Hematopoietic multipotent progenitor cell treated with erythropoietin and hydrocortisone succinate and interleukin-3 and kit ligand, for 8 days (in vitro differentiated cells): ENCODE results near the gene DDX23.
"Not testable (repeated sequence)": the region's sequence is repeated elsewhere in the genome, so short reads cannot be mapped to it uniquely, and the experiment has no call there.

ENCODE experiments used
- DNase-seq: peaks from one replicate; pipeline ENCODE4 v3.0.0-alpha.2; 2015

Gene DDX23

DNA sequence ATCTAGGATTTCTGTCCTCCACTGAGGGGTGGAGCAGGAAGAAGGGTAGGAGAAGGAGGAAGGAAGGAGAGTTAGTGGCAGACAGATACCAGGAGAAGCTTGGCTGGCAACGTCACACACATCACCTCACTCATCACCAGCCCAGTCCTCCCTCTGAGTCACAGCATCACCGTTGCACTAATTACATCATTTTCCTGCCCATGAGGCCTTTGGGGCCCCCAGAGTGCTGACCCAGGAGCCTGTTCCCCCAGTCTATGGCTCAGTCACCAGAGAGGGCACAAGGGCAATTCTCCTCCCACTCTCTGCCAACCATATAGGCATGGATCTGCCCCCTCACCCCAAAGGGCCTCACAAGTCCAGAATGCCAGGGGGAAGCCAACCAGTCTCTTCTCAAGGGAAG is 9.1 kb upstream of the DDX23 start:
- DNase-seq, result no peak

GRCh38 chr12:48860236-48860635 is 8.3 kb upstream of the DDX23 start:
- DNase-seq, result not testable (repeated sequence)

GRCh38 chr12:48859607-48860006 is 7.6 kb upstream of the DDX23 start:
- no peak for DNase-seq

DNA sequence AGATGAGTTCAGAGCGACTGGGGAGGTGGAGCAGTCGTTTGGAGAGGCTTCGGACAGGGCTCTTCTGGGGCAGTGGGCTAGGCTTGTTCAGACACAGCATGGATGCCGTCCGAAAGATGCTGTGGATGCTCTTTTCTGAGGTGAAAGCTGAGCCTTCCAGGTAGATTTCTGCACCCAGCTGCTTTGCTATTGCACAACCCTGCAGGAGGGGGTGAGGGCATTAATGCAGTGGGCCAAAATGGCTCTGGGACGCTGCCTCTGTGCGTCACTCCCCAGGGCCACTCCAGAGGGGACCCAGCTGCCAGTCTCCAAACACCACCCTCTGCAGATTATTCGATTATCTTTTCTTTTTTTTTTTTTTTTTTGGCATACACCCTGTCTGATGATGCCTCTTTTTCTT is 6.1 kb upstream of the DDX23 start:
- no peak for DNase-seq

DNA sequence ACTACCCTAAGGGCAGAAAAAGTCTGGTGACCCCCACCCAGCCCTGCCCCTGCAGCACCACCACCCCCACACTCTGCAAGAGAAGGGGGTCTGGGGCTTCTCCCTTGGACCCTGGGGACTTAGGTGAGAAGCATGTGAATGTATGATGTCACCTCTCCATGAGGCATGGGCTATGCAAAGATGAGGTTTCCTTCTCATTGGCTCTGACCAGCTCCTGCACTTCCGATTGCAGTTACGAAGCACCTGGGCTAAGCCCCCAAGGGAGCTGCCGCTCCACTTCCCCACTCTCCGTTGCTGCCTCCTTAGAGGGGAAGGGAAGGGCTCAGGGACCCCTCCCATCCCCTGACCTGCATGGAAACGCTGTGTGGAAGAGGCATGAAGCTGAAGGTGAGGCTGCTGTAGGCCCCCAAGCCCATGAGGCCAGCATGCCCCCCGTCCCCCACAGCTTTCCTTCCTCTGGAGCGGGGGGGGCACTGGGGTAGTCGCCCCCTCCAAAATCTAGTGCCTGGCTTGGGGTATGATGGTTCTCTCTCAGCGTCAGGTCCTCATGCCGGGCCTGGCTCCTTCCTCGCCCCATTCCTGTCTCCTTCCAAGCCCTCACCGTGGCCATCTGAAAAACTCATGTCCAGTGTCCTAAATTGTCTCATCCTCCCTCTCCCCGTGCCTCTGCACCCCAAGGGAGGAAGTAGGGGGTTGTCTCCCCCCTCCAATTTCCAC is 5.5 kb upstream of the DDX23 start:
- DNase-seq, result no peak

- DNase-seq, result no peak
These were observed 4.4 kb upstream of the DDX23 start for GRCh38 chr12:48856379-48856778.

DNA sequence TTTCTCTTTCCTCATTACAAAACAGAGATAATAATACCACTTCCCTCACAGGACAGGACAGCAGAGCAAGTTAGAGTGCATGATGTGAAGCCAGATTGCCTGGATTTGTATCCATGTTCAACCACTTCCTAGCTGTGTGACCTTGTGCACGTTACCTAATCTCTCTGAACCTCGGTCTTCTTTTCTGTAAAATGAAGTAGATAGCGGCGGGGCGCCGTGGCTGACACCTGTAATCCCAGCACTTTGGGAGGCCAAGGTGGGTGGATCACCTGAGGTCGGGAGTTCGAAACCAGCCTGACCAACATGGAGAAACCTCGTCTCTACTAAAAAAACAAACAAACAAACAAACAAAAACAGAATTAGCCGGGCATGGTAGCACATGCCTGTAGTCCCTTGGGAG is 3.0 kb upstream of the DDX23 start:
- not testable (repeated sequence) for DNase-seq

GRCh38 chr12:48854488-48854887 is 2.5 kb upstream of the DDX23 start:
- DNase-seq, result no peak

DNA sequence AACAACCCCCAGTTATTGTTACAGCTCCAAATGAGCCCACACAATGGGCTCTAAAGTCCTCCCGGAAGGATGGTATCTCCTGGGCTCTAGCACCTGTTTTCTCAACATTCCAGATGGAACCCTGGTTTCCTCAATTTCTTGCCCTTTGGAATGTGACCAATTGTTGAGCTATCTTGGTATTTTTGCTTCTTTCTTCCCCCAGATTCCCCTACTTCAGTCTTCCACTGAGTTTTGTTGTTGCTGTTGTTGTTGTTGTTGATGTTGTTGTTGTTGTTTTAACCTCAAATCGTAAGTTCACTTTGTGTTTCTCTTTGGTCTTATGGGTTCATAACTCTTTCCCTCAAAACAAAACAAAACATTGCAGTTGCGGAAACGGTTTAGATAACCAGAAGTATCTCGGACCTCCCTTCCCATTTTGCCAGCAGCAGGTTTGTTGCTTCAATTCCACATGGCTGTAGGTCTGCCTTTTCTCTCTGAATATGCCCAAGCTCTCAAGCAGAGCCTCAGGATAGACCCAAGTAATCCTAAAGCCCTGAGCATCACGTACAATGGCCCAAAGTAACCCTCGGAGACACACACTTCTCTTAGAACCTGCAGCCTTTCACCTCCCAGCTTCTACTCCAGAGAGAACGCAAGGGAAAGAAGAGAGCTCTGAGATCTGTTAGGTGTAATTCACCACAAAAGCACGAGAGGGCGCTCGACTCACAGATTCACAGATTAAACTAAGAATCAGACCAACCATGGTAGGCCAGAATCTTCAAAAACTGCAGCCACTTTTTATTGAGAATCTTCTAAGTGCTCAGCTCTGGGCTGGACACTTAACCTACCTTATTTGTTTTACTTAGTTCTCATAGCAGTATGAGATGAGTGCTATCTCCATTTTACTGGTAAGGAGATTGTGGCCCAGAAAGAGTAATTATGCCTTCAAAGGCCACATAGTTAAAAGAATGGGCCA is 1.0 kb upstream of the DDX23 start:
- peak; percentile 97 for DNase-seq

GRCh38 chr12:48842021-48842420 is 9.9 kb downstream of the DDX23 start:
- not testable (repeated sequence) for DNase-seq

- DNase-seq, result no peak
These were observed 13.9 kb downstream of the DDX23 start for GRCh38 chr12:48838048-48838447.

DNA sequence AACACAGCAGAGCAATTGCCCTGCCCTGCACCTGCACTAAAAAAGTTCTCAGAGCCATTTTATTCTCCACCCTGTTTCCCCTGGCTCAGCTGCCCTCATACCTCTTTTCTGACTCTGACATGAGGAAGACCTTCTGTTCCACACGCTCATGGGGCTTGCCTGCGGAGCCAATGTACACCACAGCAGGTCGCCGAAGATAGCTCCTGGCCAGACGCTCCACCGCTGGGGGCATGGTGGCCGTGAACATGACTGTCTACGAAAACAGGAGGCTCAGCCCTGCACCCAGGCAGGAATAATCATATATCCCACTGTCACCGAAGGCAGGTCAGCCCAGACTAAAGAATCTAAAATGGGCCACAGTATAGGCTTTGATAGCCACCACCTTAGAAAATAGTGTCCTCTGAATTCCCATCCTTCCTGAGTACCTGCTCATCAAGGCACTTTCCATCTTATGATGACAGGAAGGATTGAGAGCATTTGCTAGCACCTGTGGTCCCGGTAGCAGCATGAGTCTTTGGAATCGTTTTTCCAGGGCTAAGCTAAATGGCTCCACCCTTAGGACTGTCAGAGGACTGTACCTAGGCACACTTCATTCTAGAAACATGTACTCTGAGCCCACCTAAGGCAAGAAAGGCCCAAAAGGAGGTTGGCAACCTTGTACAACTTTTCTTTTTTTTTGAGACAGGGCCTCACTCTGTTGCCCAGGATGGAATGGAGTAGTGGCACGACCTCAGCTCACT is 19.5 kb downstream of the DDX23 start:
- no peak for DNase-seq

DNA sequence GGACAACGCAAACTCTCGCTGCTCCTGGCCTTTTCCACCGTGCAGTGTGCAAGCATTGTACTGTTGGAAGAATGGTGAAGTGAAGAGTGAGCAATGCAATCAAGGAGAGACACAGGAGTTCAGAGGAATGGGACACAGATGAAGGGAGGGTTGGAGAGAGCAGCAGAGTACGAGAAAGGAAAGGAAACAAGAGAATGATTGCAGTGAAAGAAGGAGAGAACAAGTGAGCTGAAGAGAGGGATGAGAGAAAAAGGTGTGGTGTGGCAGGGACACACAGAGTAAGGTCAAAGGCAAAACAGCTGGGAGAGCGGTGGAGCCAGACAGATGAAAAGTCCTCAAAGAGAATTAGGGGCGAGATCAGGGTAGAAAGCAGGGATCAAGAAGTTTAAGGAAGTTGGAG is 20.7 kb downstream of the DDX23 start:
- DNase-seq, result no peak

- no peak for DNase-seq
These were observed 23.0 kb downstream of the DDX23 start for GRCh38 chr12:48828841-48829575.

DNA sequence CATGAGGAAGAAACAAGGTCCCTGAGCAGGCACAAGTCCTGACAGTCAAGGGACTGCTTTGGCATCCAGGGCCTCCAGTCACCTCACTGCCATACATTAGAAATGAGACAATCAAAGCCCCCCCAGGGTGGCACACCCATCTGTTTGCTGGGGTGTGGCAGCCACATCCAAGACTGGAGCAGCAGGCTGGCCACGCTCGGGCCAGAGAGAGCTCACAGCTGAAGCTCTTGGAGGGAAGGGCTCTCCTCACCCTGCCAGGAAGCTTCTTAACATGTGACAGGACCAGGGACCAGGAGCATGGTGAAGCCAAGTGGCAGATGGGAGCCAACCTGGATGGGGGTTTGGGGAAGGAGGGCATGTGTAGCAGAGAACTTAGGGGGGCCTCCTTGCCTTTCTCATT is 23.7 kb downstream of the DDX23 start:
- no peak for DNase-seq

DNA sequence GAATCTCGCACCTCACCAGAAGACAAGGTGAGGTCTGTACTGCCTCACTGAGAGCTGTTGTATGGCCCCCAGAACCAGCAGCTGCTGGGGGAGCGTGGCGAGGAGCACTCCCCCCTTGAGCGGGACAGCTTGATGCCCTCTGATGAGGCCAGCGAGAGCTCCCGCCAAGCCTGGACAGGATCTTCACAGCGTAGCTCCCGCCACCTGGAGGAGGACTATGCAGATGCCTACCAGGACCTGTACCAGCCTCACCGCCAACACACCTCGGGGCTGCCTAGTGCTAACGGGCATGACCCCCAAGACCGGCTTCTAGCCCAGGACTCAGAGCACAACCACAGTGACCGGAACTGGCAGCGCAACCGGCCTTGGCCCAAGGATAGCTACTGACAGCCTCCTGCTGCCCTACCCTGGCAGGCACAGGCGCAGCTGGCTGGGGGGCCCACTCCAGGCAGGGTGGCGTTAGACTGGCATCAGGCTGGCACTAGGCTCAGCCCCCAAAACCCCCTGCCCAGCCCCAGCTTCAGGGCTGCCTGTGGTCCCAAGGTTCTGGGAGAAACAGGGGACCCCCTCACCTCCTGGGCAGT is 24.4 kb downstream of the DDX23 start:
- DNase-seq, result no peak

DNA sequence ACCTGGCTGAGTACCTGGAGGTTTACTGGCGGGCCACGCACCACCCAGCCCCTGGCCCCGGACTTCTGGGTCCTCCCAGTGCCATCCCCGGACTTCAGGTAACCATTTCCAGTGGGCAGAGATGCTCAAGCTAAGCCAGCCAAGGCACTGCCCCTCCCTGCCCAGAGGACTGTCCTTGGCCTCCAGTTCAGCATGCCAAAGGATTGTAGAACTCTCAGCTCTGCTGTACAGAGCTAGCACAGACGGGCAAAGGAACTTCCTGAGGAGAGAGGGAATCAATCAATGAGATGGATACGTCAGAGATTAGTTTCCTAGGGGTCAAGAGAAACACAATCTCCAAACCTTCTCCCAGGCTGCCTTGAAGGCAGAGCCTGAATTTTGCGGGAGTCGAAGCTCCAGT is 24.9 kb downstream of the DDX23 start:
- DNase-seq, result no peak

DNA sequence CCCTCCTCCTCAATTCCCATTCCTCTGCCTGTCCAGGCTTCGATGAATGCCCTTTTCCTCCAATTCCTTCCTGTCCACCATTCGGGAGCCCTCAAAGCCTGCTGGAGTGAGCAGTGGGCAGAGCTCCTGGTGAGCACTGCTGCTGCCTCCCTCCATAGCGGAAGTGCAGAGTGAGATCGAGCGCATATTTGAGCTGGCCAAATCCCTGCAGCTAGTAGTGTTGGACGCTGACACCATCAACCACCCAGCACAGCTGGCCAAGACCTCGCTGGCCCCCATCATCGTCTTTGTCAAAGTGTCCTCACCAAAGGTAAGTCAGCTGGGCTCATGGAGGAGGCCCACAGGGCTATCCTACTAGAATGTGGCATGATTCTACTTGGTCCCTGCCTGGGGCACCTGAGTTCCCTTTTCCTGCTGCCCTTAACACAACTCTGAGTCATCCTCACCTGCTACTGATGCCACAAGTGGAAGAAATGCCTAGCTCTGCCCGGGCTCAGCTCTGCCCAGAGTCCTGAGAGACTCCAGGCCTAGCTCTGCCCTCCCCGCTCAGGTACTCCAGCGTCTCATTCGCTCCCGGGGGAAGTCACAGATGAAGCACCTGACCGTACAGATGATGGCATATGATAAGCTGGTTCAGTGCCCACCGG is 25.6 kb downstream of the DDX23 start:
- no peak for DNase-seq

GRCh38 chr12:48824905-48825304 is 27.1 kb downstream of the DDX23 start:
- DNase-seq, result no peak

DNA sequence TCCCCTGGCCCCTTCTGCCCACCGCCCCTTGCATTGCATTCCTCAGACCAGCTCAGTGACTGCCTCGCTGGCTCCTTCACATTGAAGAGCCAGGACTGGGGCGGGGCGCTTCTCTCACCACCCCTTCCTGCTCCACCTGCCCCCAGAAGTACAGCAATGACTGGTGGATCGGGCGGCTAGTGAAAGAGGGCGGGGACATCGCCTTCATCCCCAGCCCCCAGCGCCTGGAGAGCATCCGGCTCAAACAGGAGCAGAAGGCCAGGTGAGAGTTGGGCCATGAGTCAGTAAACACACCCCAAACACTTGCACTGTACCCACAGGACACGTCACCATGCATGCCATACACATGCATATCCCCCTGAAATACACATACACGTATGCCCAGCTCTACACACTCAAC is 27.9 kb downstream of the DDX23 start:
- no peak for DNase-seq

GRCh38 chr12:48823281-48823680 is 28.7 kb downstream of the DDX23 start:
- no peak for DNase-seq

DNA sequence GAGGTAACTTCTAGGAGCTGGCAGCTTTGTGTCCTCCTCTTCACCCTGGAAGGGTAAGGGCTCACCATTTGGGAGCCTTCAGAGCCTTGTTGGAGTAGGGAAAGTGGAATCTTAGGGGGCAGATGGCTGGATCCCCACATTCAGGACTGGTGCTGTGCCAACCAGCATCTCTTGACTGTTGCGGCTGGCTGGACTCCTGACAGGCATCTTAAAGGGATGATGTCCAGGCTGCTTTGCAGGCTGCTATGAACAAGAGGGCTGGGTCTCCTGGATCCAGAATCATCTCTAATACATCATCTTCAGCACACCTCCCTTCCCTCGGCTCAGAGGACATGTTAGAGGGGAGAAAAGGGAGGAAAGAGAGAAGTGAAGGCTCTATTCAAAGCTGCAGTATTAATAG is 29.3 kb downstream of the DDX23 start:
- DNase-seq, result no peak
